Esophagus mucosa (tissue), 1 donor: ENCODE data around the gene DENND5A. TPM values are rescaled to one million over a fixed set of nuclear protein-coding genes. Genes with fewer than 3 reads are reported as not detected.

Experiments used
- ATAC-seq: fragments of 200-7000 bp; cut with Tn5 transposase; one replicate; pipeline ENCODE4 v1.9.1; 2020
- total RNA-seq: library from RNA; stranded (reverse); gene quantifications from one replicate; pipeline ENCODE4 v1.2.4, GENCODE V29; 2023
- donor health status: DM: yes; HTN: yes; CAD: no.

DENND5A gene
- total RNA-seq, result 13.2 TPM

DNA sequence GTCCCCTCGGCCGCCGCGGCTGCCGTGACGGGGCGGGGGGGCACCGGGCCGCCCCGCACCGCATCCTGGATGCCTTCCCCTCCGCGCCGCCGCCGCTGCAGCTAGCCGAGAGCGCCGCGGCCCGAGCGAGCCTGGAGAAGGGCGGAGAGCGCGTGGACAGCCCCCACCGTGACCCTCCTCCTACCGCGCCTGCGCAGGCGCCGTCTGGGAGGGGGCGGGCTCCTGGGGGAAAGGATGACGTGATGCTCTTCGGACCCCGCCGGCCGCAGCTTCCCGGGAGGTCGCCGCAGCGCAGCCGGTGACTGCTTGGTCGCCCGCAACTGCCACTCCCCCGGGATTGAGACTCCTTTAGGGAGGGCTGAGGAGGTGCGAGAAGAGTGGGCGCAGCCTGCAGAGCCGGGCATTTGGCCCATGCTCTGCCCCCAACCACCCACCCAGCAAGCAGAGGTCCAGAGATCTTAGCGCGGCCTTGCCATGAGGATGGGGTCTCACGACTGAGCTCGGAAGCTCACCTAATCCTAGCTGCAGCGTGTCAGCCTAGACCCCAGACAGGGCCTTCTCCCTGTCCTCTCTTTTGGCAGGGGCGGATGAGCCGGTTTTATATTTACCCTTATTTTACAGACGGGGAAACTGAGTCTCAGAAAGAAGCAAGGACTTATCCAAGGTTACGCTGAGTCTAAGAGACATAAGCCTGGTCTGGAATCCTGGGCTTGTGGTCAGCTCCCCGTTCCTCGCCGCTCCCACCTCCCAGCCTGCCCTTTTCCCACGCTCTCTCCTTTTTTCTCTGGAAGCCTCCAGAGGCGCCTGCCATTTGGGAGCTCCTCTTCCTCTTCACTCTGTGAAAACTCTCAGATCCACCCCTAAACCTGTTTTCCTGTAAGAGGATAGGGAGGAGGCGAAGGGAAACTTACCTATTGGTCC lies at the start of gene DENND5A:
Gene DENND5A (minus strand): TSS at position 140 of the 921 bp plus-strand sequence. CDS start 281 bp downstream, outside the sequence.
- peak; percentile 76 for ATAC-seq

DNA sequence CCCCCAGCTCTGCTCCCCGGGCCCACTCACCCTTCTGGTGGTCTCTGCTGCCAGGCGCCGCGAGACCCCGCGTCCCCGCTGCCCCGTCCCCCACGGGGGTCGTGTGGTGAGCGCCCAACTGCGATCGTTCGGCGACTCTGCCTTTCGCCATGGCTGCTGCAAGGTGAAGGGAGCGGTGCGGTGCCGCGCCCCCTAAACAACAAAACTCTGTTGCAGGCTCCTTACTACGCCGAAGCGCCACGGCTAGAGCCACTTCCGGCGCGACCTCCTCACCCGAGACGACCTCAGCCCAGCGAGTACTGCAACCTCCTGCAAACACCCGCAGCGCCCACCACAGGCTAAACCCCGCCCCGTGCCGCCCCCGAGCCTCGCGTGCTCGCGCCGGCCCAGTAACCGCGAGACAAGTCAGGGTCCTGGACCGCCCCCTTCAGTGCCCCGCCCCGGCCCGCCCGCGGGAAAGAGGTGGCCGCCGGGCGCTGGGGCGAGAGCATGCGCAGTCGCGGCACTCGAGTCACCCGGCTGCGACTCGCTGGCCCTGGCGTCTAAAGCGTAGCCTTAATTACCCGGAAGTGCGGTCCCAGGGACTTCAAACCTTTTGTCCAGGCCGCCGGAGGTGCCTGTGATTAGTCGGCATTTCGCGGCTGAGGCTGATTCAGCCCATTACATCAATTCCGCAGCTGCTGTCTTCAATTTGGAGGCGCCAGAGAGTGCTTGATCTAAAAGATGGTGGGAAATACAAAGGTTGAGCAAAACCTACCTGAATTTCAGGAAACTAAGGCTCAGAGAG lies 49.3 kb upstream of the DENND5A start, which contains the start of gene TMEM41B:
Gene TMEM41B (minus strand): TSS at position 303 of the 787 bp plus-strand sequence. CDS start 152 bp downstream, at position 151.
- ATAC-seq, result peak; percentile 99

DNA sequence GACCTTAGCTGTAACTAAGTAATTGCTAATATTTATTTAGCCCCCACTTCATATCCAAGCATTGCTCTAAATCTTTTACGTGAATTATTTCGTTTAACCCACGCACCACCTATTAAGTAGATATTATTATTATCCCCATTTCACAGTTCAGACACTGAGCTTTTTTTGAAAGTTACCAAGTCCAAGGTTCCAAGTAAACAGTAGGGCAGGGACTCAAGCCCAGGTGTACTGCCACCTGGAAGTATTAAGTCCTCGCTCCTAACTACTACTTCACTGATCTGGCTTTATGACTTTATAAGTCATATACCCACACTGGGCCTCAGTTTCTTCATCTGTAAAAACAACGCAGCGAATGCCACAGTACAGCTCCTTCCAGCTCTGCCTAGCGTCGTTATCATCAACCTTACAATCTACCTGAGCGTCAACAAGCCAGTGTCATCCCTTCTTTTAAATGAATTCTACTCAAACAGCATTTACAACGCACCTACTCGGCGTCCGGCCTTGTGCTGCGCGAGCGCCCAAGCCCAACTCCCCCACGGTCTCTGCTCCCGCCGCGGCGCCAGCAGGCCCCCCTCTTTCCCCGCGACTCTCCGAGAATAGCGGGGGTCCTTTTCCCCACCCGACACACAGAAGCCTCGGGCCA lies 48.6 kb upstream of the DENND5A start:
- peak; percentile 2 for ATAC-seq

DNA sequence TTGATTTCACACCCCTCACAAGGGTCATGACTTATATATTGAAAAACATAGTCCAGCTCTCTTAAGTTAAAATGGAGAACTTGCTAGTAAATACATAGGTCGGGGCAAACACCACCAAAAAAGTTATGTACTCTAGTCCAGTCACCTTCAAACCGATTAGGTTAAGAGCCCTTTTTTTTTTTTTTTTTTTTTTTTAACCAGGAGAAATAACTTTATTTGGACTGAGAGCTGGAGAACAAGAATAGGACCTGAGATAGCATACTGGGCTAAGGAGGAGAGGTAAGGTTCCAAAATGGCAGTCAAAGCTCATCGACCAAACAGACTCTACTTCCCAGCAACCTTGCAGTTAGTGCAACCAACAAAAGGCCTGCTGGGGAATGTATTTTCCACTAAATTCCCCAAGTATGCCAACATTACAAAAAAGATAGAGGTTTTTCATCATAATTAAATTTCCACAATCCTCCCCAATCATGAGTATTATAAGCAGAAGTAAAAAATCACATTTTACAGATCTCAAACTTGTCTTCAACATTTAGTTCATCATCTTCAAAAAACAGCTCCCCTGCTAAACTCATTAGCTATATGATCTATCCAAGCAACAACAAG lies 45.4 kb upstream of the DENND5A start:
- ATAC-seq, result no peak

DNA sequence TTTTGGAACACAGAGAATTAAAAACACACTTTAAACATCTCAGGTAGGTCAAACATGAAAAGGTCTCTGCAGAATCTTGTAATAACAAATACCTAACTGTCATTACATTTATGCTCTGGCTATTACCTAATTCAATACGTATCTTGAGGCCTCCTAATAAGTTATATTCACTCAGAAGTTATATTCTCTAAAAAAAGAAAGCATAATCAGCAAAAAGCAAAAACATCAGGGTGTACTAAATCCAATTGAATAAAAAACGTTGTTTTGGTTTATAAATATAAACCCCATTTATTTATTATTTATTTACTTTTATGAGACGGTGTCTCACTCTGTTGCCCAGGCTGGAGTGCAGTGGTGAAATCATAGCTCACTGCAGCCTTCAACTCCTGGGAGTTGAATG lies 39.0 kb upstream of the DENND5A start:
- no peak for ATAC-seq

DNA sequence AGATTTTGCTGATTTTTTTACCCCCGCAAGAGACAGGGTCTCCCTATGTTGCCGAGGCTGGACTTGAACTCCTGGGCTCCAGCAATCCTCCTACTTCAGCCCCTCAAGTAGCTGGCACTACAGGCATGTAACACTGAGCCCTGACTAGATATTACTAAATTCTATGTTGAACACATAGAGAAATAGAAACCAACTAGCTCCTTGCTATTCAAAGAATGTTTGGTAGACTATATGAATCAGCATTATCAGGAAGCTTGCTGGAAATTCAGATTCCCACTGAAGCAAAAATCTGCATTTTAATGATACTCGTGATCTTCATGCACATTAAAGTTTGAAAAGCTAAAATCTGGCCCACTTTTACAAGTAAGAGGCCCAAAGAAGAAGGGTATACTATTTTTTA lies 37.3 kb upstream of the DENND5A start:
- no peak for ATAC-seq

DNA sequence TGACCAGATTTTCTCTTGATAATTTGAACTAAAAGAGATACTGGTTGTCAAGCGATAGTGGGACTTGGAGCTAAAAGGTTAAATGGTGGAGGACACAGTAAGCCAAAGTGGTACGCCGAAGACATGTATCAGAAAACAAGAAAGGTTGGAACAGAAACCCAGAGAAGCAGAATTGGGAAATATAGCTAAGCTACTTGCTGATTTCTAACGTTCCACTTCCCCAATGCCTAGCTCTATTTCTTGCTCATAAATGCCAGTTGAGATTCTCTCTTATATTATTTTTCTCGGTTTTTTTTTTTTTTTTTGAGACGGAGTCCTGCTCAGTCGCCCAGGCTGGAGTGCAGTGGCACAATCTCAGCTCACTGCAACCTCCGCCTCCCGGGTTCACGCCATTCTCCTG lies 36.6 kb upstream of the DENND5A start:
- no peak for ATAC-seq

DNA sequence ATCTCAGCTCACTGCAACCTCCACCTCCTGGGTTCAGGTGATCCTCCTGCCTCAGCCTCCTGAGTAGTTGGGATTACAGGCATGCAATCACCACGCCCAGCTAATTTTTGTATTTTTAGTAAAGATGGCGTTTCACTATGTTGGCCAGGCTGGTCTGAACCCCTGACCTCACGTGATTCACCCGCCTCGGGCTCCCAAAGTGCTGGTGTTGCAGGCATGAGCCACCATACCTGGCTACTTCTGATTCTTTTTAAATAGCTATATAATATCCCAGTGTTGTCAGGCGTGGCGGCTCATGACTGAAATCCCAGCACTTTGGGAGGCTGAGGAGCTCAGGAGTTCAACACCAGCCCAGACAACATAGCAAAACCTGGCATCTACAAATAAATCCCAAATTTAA lies 28.5 kb upstream of the DENND5A start:
- ATAC-seq, result no peak

DNA sequence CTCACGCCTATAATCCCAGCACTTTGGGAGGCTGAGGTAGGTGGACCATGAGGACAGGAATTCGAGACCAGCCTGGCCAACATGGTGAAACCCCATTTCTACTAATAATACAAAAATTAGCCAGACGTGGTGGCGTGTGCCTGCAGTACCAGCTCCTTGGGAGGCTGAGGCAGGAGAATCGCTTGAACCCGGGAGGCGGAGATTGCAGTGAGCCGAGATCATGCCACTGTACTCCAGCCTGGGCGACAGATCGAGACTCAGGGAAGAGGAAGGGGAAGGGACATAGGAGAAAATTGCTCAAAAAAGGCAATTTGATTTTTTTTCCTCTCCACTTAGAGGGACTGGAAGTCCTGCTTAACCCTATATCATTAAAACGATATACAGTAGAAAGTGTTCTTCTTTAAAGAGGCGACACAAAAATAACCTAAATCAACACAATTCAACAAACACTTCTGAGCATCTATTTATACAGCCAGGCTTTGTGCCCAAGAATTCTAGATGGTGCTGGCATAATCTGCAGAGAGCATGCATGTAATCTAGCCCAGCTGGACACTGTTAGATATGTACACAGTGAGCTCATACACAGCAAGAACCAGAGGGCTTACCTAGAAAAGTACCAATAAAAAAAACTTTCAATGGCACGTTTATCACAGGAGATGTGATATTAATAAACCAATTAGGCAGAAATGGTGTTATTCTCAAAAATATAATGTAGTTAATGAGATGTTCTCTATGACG lies 20.9 kb upstream of the DENND5A start:
- no peak for ATAC-seq

DNA sequence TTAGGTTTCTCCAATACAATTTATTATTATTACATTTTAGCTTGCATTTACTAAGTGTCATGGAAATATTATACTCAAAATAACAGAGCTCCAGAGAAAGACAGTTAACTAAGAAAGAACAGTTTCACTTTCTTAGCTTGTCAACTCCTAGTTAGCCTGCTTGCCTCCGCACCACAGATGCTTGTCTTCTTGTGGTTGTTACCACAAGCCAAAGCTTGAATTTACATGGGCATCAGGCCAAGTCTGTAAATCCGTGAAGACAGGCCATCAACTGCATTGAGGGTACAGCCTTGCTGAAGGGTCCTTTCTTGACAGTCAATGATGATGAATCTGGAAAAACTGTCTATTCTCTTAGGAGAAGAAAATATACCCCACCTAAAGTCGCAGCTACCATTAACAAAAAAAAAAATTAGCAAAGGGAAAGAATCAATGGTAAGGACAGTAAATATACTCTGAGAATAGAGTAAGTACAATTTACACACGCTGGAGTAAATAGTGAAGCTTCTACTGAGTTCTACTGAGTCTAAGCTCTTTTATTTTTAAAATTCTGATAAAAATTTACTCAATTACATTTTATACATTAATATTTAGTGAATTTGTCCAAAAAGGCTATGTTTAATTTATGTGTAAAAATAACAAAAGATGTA lies 15.6 kb upstream of the DENND5A start:
- ATAC-seq, result no peak

DNA sequence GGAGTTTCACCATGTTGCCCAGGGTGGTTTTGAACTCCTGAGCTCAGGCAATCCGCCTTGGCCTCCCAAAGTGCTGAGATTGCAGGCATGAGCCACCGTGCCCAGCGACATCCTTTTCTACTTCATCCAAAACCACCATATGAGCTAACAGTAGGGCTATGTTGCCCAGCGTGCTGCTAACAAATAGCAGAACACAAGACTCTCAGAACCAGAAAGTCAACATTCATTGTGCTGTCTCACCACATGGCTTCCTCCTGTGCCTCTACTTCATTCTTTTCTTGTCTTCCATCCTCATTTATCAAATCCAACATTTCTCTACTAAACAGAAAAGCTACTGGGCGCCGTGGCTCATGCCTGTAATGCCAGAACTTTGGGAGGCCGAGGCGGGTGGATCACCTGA lies 12.0 kb upstream of the DENND5A start:
- ATAC-seq, result peak; percentile 67

DNA sequence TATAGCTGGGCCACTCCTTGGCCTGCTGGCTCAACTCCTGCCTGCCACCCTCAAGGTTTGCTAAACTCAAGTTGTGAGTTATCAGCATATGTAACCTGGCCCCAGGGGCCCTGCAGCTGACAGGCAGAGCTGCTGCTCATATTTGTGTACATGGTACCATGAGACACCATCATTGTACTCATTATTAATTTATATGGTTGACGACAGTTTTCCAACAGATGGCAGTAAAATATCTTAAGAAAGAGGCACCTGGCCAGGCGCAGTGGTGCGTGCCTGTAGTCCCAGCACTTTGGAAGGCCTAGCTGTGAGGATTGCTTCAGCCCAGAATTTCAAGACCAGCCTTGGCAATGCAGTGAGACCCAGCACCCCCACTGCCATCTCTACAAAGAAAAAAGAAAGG lies 11.4 kb upstream of the DENND5A start:
- no peak for ATAC-seq

DNA sequence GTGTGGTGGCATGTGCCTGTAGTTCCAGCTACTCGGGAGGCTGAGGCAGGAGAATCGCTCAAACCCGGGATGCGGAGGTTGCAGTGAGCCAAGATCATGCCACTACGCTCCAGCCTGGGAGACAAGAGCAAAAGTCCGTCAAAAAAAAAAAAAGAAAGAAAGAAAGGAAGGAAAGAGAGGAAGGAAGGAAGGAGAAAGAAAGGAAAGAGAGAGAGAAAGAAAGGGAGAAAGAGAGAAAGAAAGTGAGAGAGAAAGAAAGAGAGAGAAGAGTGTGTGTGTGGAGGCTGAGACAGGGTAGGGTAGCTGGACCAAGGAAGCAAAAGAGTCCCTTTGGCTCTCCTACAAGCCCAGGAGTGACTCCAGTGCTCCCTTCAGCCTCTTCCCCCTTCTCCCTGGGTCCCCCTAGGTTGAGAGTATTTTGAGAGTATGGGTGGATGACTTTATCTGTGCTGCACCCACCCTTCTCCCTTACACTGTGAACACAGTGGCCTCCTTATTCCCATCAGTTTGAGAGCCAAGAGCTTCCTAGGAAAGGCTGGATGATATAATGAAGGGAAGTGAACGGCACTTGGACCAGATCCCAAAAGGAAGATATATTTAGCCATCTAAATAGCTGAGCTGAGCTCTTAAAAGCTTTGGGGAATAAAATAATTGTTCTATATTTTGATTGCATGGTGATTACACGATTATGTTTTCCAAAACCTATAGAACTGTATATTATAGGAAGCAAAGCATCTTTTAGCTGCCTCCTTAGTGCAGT lies 9.5 kb upstream of the DENND5A start:
- no peak for ATAC-seq

DNA sequence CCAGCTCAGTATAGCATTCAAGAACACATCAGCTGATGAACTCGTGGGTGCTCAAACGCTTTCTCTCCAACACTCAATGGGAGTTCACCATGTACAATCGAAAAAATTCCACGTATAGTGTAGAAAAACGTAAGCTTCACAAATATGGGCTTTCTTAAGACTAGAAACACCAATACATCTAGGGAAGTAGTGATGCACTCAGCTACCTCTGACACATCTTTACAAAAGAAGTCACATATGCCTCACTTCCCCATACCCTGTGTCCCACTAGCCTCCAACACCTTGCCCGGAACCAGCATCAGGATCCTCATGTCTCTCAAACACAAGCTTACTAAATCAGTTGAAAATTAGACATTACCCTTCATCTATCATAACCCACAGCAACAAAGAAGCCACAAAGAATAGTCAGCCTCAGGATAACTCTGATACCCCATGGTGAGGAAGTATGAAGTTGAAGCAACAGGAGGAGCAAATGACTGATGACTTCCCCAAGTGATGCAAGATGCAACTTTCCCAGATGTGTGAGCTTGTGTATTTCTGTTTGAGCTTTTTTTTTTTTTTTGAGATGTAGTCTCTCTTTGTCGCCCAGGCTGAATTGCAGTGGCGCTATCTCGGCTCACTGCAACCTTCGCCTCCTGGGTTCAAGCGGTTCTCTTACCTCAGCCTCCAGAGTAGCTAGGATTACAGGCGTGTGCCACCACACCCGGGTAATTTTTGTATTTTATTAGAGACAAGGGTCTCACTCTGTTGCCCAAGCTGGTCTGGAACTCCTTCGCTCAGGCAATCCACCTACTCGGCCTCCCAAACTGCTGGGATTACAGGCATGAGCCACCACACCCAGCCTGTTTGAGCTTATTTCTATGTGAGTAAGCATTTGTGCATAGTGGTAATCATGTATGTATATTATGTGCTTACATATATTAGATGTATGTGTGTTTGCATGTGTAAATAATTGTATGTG lies 8.5 kb upstream of the DENND5A start:
- ATAC-seq, result no peak

DNA sequence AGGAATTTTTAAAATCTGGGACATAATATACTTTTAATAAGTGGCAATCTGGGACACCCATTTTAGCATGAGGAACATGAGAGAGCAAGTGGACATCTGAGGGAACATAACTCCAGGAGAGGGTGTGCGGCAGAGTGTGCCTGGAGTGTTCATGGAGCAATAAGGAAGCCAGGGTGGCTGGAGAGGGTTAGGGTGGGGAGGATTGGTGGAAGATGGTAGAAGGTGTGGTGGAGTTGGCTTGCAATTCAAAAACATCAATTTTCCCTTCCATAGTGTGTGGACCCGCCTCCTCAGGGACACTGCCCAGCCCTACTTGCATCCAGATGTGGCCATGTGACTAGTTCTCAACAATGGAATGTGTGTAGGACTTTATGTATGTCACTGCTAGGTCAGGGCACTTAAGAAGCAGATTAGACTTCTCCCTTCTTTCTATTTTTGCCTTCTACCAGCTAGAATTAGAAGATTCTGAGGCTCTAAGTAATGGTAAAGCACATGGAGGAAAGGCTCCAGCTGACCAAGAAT lies 4.4 kb upstream of the DENND5A start:
- ATAC-seq, result peak; percentile 27

DNA sequence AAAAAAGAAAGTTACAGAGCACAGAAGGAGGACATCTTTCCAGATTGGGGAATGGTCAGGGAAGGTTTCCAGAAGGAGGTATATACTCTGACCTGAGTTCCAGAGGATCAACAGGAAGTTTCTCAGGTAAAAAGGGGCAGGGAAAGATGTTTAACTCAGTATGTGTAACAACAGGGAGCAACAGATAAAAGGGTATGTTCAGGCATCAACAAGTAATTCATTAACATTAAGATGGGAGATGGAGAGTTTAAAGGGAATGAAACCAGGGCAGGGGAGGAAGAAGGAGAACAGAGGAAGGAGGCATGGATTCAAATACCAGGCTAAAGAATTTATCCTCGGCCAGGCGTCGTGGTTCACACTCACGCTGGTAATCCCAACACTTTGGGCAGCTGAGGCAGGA lies 2.5 kb upstream of the DENND5A start:
- ATAC-seq, result no peak

DNA sequence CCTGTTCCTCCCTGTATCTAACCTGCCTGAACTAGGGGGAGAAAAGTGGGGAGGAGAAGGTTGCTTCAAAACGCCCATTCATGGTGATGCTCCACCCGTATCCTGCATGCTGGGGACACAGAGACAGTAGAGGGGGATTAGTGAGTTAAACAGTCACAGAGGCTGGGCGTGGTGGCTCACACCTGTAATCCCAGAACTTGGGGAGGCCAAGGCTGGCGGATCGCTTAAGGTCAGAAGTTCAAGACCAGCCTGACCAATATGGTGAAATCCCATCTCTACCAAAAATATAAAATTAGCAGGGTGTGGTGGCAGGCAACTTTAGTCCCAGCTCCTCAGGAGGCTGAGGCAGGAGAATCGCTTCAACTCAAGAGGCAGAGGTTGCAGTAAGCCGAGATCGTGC lies 1.8 kb upstream of the DENND5A start:
- no peak for ATAC-seq

DNA sequence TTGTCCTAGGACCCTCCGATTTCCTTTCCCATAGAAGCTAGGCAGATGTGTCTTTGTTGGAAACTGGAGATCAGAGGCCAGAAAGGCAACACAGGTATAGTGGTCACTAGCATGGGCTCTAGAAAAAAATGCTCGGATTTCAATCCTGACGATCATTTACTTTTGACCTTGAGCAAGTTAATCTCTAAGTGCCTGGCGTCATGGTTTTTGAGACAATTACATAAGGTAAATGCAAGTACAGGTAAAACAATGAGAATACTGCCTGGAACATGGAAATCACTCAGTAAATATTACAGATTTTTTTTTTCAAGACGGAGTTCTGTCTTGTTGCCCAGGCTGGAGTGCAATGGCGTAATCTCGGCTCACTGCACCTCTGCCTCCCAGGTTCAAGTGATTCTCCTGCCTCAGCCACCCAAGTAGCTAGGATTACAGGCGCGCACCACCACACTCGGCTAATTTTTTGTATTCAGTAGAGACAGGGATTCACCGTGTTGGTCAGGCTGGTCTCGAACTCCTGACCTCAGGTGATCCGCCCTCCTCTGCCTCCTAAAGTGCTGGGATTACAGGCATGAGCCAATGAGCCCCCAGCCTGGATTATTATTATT lies 1.1 kb upstream of the DENND5A start:
- ATAC-seq, result no peak
